GM20000 (cell line): ENCODE measurements around the gene FAM120A.

Source experiments
- DNase-seq: peaks from one replicate; pipeline ENCODE4 v3.0.0; 2012; ENCODE audit warnings: low spot score
- CTCF ChIP-seq: IDR thresholded peaks from 2 replicates; pipeline ENCODE4 v1.5.1; 2012; ENCODE audit warnings: mild to moderate bottlenecking, control low read depth; ENCODE audit errors: extremely low read depth, missing control alignments

FAM120A gene

GRCh38 chr9:93473411-93473810 lies 21.9 kb downstream of the FAM120A start:
- no peak for DNase-seq
- TF ChIP-seq CTCF, result no peak

- no peak for TF ChIP-seq CTCF
- DNase-seq, result no peak
These were observed 23.6 kb downstream of the FAM120A start for GRCh38 chr9:93475108-93475507.

- DNase-seq, result no peak
- no peak for TF ChIP-seq CTCF
These were observed 24.4 kb downstream of the FAM120A start for GRCh38 chr9:93475856-93476255.

GRCh38 chr9:93476924-93477323 lies 25.4 kb downstream of the FAM120A start:
- TF ChIP-seq CTCF, result no peak
- no peak for DNase-seq

DNA sequence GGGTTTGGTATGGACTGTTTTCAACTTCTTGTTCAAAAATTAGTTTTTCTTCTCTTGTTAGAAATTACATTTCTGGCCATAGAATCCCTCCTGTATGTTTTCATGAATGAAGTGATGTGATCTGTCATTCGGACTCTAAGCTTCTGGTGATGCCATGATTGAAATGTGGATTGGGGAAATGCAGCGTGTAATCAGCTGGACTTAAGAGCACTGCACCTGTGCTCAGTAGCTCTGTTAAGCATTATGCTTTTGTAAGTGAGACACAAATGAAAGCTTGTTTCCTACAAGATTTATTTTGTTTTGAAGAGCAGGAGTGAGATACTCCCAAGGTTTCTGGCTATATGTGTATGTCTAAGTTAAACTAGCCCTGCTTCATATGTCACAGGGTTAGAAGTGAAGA lies 25.9 kb downstream of the FAM120A start:
- TF ChIP-seq CTCF, result no peak

GRCh38 chr9:93479726-93480125 lies 28.2 kb downstream of the FAM120A start:
- TF ChIP-seq CTCF, result no peak
- DNase-seq, result no peak

More for the DNA sequence above, 25.9 kb downstream of the FAM120A start:
- DNase-seq, result no peak

DNA sequence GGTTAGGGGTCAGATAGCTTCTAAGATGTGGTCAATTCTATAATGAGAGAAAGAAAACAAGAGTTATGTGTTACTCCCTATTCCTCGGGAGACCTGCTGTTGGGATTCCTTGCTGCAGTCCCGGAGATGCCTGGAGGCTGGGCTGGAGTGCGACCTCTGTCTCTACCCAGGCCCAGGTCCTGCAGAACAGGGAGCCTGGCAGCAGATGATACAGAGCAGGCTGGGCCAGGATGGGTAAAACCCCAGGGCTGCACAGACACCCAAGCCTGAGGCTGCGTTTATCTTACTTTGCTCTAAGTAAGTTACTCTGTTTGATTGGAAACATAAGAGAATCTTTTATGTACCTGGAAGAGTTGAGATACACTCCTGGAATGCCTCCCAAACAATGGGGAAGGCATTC lies 28.8 kb downstream of the FAM120A start:
- no peak for DNase-seq
- TF ChIP-seq CTCF, result no peak
